NCI-H1417 (cell line): ENCODE measurements around the gene PSG4.
"Not testable (repeated sequence)": the region's sequence is repeated elsewhere in the genome, so short reads cannot be mapped to it uniquely, and the experiment has no call there.

Experiments used
- DNase-seq, 3 experiments: peaks; one replicate each; lab custom pipeline; 2025; lab: John Stamatoyannopoulos, UW

Gene PSG4

GRCh38 chr19:43205471-43206105 lies at the start of gene PSG4:
TSS of gene PSG4 (minus strand) at chr19:43205638. CDS start at chr19:43205536, 102 bp downstream.
- DNase-seq: not testable (repeated sequence)

- DNase-seq: not testable (repeated sequence)
Observed at GRCh38 chr19:43251428-43251827, 46.0 kb upstream of the PSG4 start.

GRCh38 chr19:43250296-43250695 lies 44.9 kb upstream of the PSG4 start:
- DNase-seq: not testable (repeated sequence)

- not testable (repeated sequence) for DNase-seq
Observed at GRCh38 chr19:43248635-43249002, 43.2 kb upstream of the PSG4 start.

GRCh38 chr19:43247243-43247880 lies 41.9 kb upstream of the PSG4 start:
- DNase-seq: not testable (repeated sequence)

GRCh38 chr19:43245848-43246247 lies 40.4 kb upstream of the PSG4 start:
- not testable (repeated sequence) for DNase-seq

GRCh38 chr19:43242211-43242610 lies 36.8 kb upstream of the PSG4 start:
- DNase-seq: not testable (repeated sequence)

GRCh38 chr19:43238213-43238612 lies 32.8 kb upstream of the PSG4 start:
- DNase-seq: not testable (repeated sequence)

GRCh38 chr19:43235686-43236085 lies 30.2 kb upstream of the PSG4 start:
- not testable (repeated sequence) for DNase-seq

GRCh38 chr19:43229315-43229714 lies 23.9 kb upstream of the PSG4 start:
- DNase-seq: no peak

- not testable (repeated sequence) for DNase-seq
Observed at GRCh38 chr19:43228730-43229129, 23.3 kb upstream of the PSG4 start.

- DNase-seq: not testable (repeated sequence)
Observed at GRCh38 chr19:43226986-43227385, 21.5 kb upstream of the PSG4 start.

GRCh38 chr19:43224855-43225253 lies 19.4 kb upstream of the PSG4 start:
- no peak for DNase-seq

GRCh38 chr19:43224201-43224854 lies 18.9 kb upstream of the PSG4 start:
- DNase-seq: not testable (repeated sequence)

- DNase-seq: not testable (repeated sequence)
Observed at GRCh38 chr19:43221891-43222290, 16.5 kb upstream of the PSG4 start.

- not testable (repeated sequence) for DNase-seq
Observed at GRCh38 chr19:43219136-43219535, 13.7 kb upstream of the PSG4 start.

- DNase-seq: not testable (repeated sequence)
Observed at GRCh38 chr19:43215881-43216280, 10.4 kb upstream of the PSG4 start.

GRCh38 chr19:43207991-43208390 lies 2.6 kb upstream of the PSG4 start:
- no peak for DNase-seq

- peak in 1 of 3 experiments; percentile 1 for DNase-seq
Observed at GRCh38 chr19:43207174-43207573, 1.7 kb upstream of the PSG4 start.

- DNase-seq: not testable (repeated sequence)
Observed at GRCh38 chr19:43203611-43204010, 1.8 kb downstream of the PSG4 start.

GRCh38 chr19:43201891-43202290 lies 3.5 kb downstream of the PSG4 start:
- DNase-seq: not testable (repeated sequence)

GRCh38 chr19:43201337-43201801 lies 4.1 kb downstream of the PSG4 start:
- not testable (repeated sequence) for DNase-seq
